ENCODE data around the gene WNT11. TPM values are rescaled to one million over a fixed set of nuclear protein-coding genes. Genes with fewer than 3 reads are reported as not detected.

Gene WNT11
- total and polyA plus RNA-seq, 2 donors, result 1.1 to 1.5 TPM

- 98% methylated on average over 22 of the region's 22 CpGs for WGBS
- DNase-seq (ENCODE audit: low read depth in 6 of 9, low spot score in 9 of 9), result no peak
- no peaks in the 10 kb centered on the region for H3K4me1 ChIP-seq (ENCODE audit: control insufficient read depth in 2 of 2, insufficient read depth in 2 of 2, low read length in 2 of 2)
- H3K9me3 ChIP-seq (ENCODE audit: control insufficient read depth in 2 of 2, insufficient read depth in 1 of 2, low read length in 1 of 2), result no peaks in the 10 kb centered on the region
- H3K36me3 ChIP-seq (ENCODE audit: control insufficient read depth in 2 of 2, insufficient read depth in 2 of 2, low read length in 1 of 2), result peaks cover 8 to 23% of the 10 kb centered on the region in 2 donors
- H3K4me3 ChIP-seq (ENCODE audit: low read length in 2 of 2), result no peak overlapping the region
- no peak overlapping the region for H3K27ac ChIP-seq (ENCODE audit: low read depth in 1 of 2, low read length in 1 of 2)
- H3K27me3 ChIP-seq (ENCODE audit: control insufficient read depth in 2 of 2, insufficient read depth in 1 of 2, low read length in 1 of 2), result no peaks in the 10 kb centered on the region
Observed at GRCh38 chr11:76140912-76141574, 65.3 kb downstream of the WNT11 start.

GRCh38 chr11:76139314-76139713 is 67.0 kb downstream of the WNT11 start:
- WGBS, result 99% methylated on average over 2 of the region's 2 CpGs
- peaks cover 11 to 27% of the 10 kb centered on the region in 2 donors for H3K36me3 ChIP-seq (ENCODE audit: control insufficient read depth in 2 of 2, insufficient read depth in 2 of 2, low read length in 1 of 2)
- no peaks in the 10 kb centered on the region for H3K27me3 ChIP-seq (ENCODE audit: control insufficient read depth in 2 of 2, insufficient read depth in 1 of 2, low read length in 1 of 2)
- H3K4me3 ChIP-seq (ENCODE audit: low read length in 2 of 2), result no peak overlapping the region
- peak overlapping the region in 1 of 2 donors; percentile 25 for H3K27ac ChIP-seq (ENCODE audit: low read depth in 1 of 2, low read length in 1 of 2)
- no peaks in the 10 kb centered on the region for H3K4me1 ChIP-seq (ENCODE audit: control insufficient read depth in 2 of 2, insufficient read depth in 2 of 2, low read length in 2 of 2)
- no peak for DNase-seq (ENCODE audit: low read depth in 6 of 9, low spot score in 9 of 9)
- H3K9me3 ChIP-seq (ENCODE audit: control insufficient read depth in 2 of 2, insufficient read depth in 1 of 2, low read length in 1 of 2), result no peaks in the 10 kb centered on the region

Other genes with a start within 250 kb of the WNT11 start
- 69.8 TPM for gene THAP12, start 174.6 kb upstream of the WNT11 start, total RNA-seq
- gene THAP12, start 174.6 kb upstream of the WNT11 start, polyA plus RNA-seq, result 50.7 TPM
- 2.9 TPM for gene GVQW3, start 174.8 kb upstream of the WNT11 start, total RNA-seq
- gene GVQW3, start 174.8 kb upstream of the WNT11 start, polyA plus RNA-seq, result 1.4 TPM
- 11.8 TPM for gene EMSY, start 238.5 kb upstream of the WNT11 start, total RNA-seq
- 9.3 TPM for gene EMSY, start 238.5 kb upstream of the WNT11 start, polyA plus RNA-seq

Data from thymus (tissue), 11 donors.